H1 (cell line): Measurements from ENCODE around the gene USE1.

Source experiments
- CEBPB ChIP-seq: IDR thresholded peaks from 2 replicates; pipeline ENCODE4 v1.6.1; 2012; ENCODE audit warnings: low read depth, low read length
- CHD1 ChIP-seq: IDR thresholded peaks from 2 replicates; pipeline ENCODE4 v1.6.1; 2012; ENCODE audit warnings: low read depth, low read length, improper control_type of control experiment
- CHD2 ChIP-seq: IDR thresholded peaks from 2 replicates; pipeline ENCODE4 v1.6.1; 2012; ENCODE audit warnings: low read length, improper control_type of control experiment
- KDM1A ChIP-seq: fragments of 200-600, 300-600 bp; sonication (generic); IDR thresholded peaks from 2 replicates; pipeline ENCODE4 v1.7.1; 2016; ENCODE audit warnings: mild to moderate bottlenecking, low read length, borderline replicate concordance
- POLR2A ChIP-seq, 2 experiments: IDR thresholded peaks; 1 replicate in 1 of 2; 2 replicates in 1 of 2; pipeline ENCODE4 v1.6.1; 2011; ENCODE audit warnings: low read depth in 2 of 2, low read length in 2 of 2, mild to moderate bottlenecking in 2 of 2; ENCODE audit errors: control extremely low read depth in 1 of 2
- SP4 ChIP-seq: IDR thresholded peaks from 2 replicates; pipeline ENCODE4 v1.6.1; 2012; ENCODE audit warnings: low read length, inconsistent platforms
- YY1 ChIP-seq: IDR thresholded peaks from 2 replicates; pipeline ENCODE4 v1.6.1; 2011; ENCODE audit warnings: low read depth, mild to moderate bottlenecking, low read length
- TF ChIP-seq, protein P1 (sequence below): IDR thresholded peaks from 2 replicates; pipeline ENCODE4 v1.6.1; 2011; ENCODE audit warnings: low read length, improper control_type of control experiment
- TF ChIP-seq, protein P2 (sequence below), 3 experiments: IDR thresholded peaks; 1 replicate in 2 of 3; 2 replicates in 1 of 3; pipeline versions ENCODE4 v1.5.1 to v1.6.1; 2011; ENCODE audit warnings: low read length in 3 of 3, mild to moderate bottlenecking in 3 of 3, inconsistent platforms in 2 of 3, low read depth in 1 of 3, moderate library complexity in 1 of 3; ENCODE audit not compliant: insufficient read depth in 1 of 3; ENCODE audit errors: control extremely low read depth in 1 of 3

DNA sequence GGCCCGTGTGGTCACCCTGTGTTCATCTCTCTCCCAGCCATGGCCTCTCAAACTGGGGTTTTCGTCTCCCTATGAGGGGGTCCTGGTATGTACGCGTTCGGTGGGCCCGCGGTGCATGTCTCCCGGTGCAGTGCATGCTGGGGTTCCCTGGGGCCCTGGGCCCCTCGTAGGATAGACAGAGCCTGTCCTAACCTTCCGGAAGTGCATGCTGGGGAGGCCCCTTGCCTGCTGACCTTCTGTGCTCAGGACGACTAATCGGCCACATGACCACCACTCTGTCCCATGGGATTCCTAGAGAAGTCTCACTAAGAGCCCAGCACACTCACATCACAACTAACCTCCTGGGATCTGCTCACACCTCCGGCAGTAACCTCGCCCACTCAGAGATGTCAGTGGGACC lies 4.9 kb upstream of the USE1 start:
- TF ChIP-seq, protein P1, sequence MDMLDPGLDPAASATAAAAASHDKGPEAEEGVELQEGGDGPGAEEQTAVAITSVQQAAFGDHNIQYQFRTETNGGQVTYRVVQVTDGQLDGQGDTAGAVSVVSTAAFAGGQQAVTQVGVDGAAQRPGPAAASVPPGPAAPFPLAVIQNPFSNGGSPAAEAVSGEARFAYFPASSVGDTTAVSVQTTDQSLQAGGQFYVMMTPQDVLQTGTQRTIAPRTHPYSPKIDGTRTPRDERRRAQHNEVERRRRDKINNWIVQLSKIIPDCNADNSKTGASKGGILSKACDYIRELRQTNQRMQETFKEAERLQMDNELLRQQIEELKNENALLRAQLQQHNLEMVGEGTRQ, result no peak
- TF ChIP-seq SP4, result no peak
- no peak for TF ChIP-seq POLR2A (IDR thresholded peaks at IDR 0.05; ENCODE audit: control extremely low read depth in 1 of 2, low read depth in 2 of 2, low read length in 2 of 2)
- TF ChIP-seq, protein P2, sequence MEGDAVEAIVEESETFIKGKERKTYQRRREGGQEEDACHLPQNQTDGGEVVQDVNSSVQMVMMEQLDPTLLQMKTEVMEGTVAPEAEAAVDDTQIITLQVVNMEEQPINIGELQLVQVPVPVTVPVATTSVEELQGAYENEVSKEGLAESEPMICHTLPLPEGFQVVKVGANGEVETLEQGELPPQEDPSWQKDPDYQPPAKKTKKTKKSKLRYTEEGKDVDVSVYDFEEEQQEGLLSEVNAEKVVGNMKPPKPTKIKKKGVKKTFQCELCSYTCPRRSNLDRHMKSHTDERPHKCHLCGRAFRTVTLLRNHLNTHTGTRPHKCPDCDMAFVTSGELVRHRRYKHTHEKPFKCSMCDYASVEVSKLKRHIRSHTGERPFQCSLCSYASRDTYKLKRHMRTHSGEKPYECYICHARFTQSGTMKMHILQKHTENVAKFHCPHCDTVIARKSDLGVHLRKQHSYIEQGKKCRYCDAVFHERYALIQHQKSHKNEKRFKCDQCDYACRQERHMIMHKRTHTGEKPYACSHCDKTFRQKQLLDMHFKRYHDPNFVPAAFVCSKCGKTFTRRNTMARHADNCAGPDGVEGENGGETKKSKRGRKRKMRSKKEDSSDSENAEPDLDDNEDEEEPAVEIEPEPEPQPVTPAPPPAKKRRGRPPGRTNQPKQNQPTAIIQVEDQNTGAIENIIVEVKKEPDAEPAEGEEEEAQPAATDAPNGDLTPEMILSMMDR (IDR thresholded peaks at IDR 0.05; ENCODE audit: control extremely low read depth in 1 of 3, insufficient read depth in 1 of 3, low read depth in 1 of 3, low read length in 3 of 3), result no peak
- no peak for TF ChIP-seq CHD2
- no peak for TF ChIP-seq CEBPB
- no peak for TF ChIP-seq CHD1
- no peak for TF ChIP-seq YY1
- no peak for TF ChIP-seq KDM1A
